ENCODE results near the gene LDHAL6A. TPM values are rescaled to one million over a fixed set of nuclear protein-coding genes. Genes with fewer than 3 reads are reported as not detected.

The LDHAL6A gene
- total and polyA plus RNA-seq, 7 donors, result 0.04 TPM; not detected in 6

DNA sequence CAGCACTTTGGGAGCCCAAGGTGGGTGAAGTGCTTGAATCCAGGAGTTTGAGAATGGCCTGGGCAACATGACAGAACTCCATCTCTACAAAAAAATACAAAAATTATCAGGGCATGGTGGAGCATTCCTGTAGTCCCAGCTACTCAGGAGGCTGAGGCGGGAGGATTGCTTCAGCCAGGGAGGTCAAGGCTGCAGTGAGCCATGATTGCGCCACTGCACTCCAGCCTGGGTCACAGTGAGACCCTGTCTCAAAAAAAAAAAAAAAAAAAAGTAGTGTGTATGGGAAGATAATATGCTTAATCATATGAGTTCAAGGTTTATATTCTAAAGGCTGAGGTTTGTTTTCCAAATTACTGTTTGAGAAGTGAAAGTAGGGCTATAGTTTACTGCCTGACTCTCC lies 10.7 kb downstream of the LDHAL6A start:
- no peaks in the 10 kb centered on the region for H3K9me3 ChIP-seq
- intact Hi-C loops (cut with DNase I), result no loop called here
- no peaks in the 10 kb centered on the region for H3K36me3 ChIP-seq
- 94 to 97% methylated on average over 2 of the region's 2 CpGs for WGBS, 2 donors
- H3K27ac ChIP-seq, result no peak overlapping the region
- H3K4me1 ChIP-seq, result no peaks in the 10 kb centered on the region
- DNase-seq, result no peak
- TF ChIP-seq POLR2A (IDR thresholded peaks at IDR 0.05), result no peak
- no peak for TF ChIP-seq POLR2AphosphoS5 (IDR thresholded peaks at IDR 0.05)
- TF ChIP-seq CTCF (IDR thresholded peaks at IDR 0.05), result no peak
- TF ChIP-seq EP300 (IDR thresholded peaks at IDR 0.05), result no peak
- H3K27me3 ChIP-seq, result no peaks in the 10 kb centered on the region
- H3K4me3 ChIP-seq, result no peak overlapping the region

DNA sequence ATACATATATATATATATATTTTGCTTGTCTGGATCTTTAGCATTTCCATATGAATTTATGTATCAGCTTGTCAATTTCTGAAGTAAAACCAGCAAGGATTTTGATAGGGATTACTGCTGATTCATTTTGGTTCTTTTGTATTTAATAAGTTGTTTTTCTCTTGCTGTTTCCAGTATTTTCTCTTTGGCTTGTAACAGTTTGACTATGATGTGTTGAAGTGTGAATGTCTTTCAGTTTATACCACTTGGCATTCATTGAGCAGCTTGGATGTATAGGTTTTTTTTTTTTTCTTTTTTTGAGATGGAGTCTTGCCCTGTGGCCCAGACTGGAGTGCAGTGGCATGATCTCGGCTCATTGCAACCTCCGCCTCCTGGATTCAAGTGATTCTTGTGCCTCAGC lies 12.4 kb downstream of the LDHAL6A start:
- Histone ChIP-seq H3K27ac (no peak overlapping the region), H3K27me3 (no peaks in the 10 kb centered on the region), H3K4me1 (no peaks in the 10 kb centered on the region), H3K9me3 (no peaks in the 10 kb centered on the region), H3K4me3 (no peak overlapping the region), H3K36me3 (peaks cover 0 to 8% (median 0%) of the 10 kb centered on the region in 4 donors)
- no peak for TF ChIP-seq POLR2A (IDR thresholded peaks at IDR 0.05)
- no peak for TF ChIP-seq CTCF (IDR thresholded peaks at IDR 0.05)
- no peak for TF ChIP-seq POLR2AphosphoS5 (IDR thresholded peaks at IDR 0.05)
- TF ChIP-seq EP300 (IDR thresholded peaks at IDR 0.05), result no peak
- intact Hi-C loops (cut with DNase I), result no loop called here
- DNase-seq, result no peak
- WGBS, 2 donors, result 93 to 95% methylated on average over 2 of the region's 2 CpGs

- H3K4me3 ChIP-seq, result no peak overlapping the region
- 87 to 89% methylated on average over 7 of the region's 7 CpGs for WGBS, 2 donors
- H3K27me3 ChIP-seq, result no peaks in the 10 kb centered on the region
- DNase-seq, result no peak
- H3K27ac ChIP-seq, result no peak overlapping the region
- no peaks in the 10 kb centered on the region for H3K4me1 ChIP-seq
- no peak for TF ChIP-seq POLR2A (IDR thresholded peaks at IDR 0.05)
- no peak for TF ChIP-seq EP300 (IDR thresholded peaks at IDR 0.05)
- TF ChIP-seq POLR2AphosphoS5 (IDR thresholded peaks at IDR 0.05), result no peak
- no peak for TF ChIP-seq CTCF (IDR thresholded peaks at IDR 0.05)
- intact Hi-C loops (cut with DNase I), result no loop called here
- no peaks in the 10 kb centered on the region for H3K9me3 ChIP-seq
- H3K36me3 ChIP-seq, result peaks cover 0 to 17% (median 2%) of the 10 kb centered on the region in 4 donors
These were observed 13.3 kb downstream of the LDHAL6A start for GRCh38 chr11:18468961-18469360.

GRCh38 chr11:18471995-18472394 lies 16.3 kb downstream of the LDHAL6A start:
- no peak overlapping the region for H3K4me3 ChIP-seq
- WGBS, 2 donors, result 89 to 95% methylated on average over 3 of the region's 3 CpGs
- no peaks in the 10 kb centered on the region for H3K27me3 ChIP-seq
- H3K9me3 ChIP-seq, result no peaks in the 10 kb centered on the region
- peaks cover 0 to 37% (median 6%) of the 10 kb centered on the region in 4 donors for H3K36me3 ChIP-seq
- no peak overlapping the region for H3K27ac ChIP-seq
- intact Hi-C loops (cut with DNase I), result no loop called here
- no peaks in the 10 kb centered on the region for H3K4me1 ChIP-seq
- DNase-seq, result no peak
- no peak for TF ChIP-seq POLR2A (IDR thresholded peaks at IDR 0.05)
- TF ChIP-seq POLR2AphosphoS5 (IDR thresholded peaks at IDR 0.05), result no peak
- no peak for TF ChIP-seq CTCF (IDR thresholded peaks at IDR 0.05)
- TF ChIP-seq EP300 (IDR thresholded peaks at IDR 0.05), result no peak

DNA sequence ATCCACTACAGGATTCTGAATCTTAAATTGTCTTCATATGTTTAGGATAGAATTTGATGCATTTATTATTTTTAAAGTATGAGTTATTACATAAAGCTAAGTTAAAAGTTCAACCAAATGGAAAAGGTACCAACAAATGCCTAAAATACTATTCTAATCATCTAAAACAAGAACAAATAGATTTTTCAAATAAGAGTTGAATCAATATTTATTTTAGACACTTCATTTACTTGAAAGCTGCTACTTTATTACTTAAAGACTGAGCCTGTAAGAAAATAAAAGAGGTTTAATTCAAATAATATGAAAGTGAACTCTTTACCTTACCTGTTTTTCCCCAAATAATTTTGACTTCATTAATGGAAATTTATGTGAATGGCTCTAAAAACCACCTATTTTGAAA lies 16.9 kb downstream of the LDHAL6A start:
- no peak overlapping the region for H3K27ac ChIP-seq
- H3K4me3 ChIP-seq, result no peak overlapping the region
- no peaks in the 10 kb centered on the region for H3K27me3 ChIP-seq
- no peaks in the 10 kb centered on the region for H3K4me1 ChIP-seq
- DNase-seq, result no peak
- no peak for TF ChIP-seq CTCF (IDR thresholded peaks at IDR 0.05)
- no peak for TF ChIP-seq EP300 (IDR thresholded peaks at IDR 0.05)
- TF ChIP-seq POLR2A (IDR thresholded peaks at IDR 0.05), result no peak
- no peak for TF ChIP-seq POLR2AphosphoS5 (IDR thresholded peaks at IDR 0.05)
- H3K9me3 ChIP-seq, result no peaks in the 10 kb centered on the region
- intact Hi-C loops (cut with DNase I), result no loop called here
- H3K36me3 ChIP-seq, result peaks cover 0 to 43% (median 9%) of the 10 kb centered on the region in 4 donors

All from sigmoid colon (tissue), 7 donors.